Lower lobe of right lung (tissue), 2 donors: ENCODE data around the gene MEG3. TPM values are rescaled to one million over a fixed set of nuclear protein-coding genes. Genes with fewer than 3 reads are reported as not detected.

Experiments
- ATAC-seq, 2 donors: fragments of 200-7000 bp; cut with Tn5 transposase; one replicate each; pipeline ENCODE4 v1.9.1; 2020 to 2022; ENCODE audit warnings: mild to moderate bottlenecking in 2 of 2, moderate library complexity in 2 of 2
- DNase-seq: peaks from one replicate; pipeline ENCODE4 v3.0.0-alpha.2; 2020
- H3K27ac ChIP-seq: fragments of 200-600 bp; one replicate; pipeline ENCODE4 v1.8.0; 2022
- H3K27me3 ChIP-seq: fragments of 200-600 bp; one replicate; pipeline ENCODE4 v1.8.0; 2022; ENCODE audit warnings: low read depth
- H3K36me3 ChIP-seq: fragments of 200-600 bp; one replicate; pipeline ENCODE4 v1.8.0; 2022; ENCODE audit warnings: mild to moderate bottlenecking
- H3K4me1 ChIP-seq: fragments of 200-600 bp; one replicate; pipeline ENCODE4 v1.8.0; 2022
- H3K4me3 ChIP-seq: fragments of 200-600 bp; one replicate; pipeline ENCODE4 v1.8.0; 2022; ENCODE audit warnings: mild to moderate bottlenecking
- H3K9me3 ChIP-seq: fragments of 200-600 bp; one replicate; pipeline ENCODE4 v1.8.0; 2022
- intact Hi-C: fragments of 100-400 bp; cut with DNase I; formaldehyde crosslinking; loops from one replicate; pipeline ENCODE4 v1.11.0; 2022
- total RNA-seq: library from RNA; stranded (reverse); fragmentation: NEBNext Ultra II Directional; extraction: Animal tissue kit (Norgen Biotek cat#: 25700); gene quantifications from one replicate; pipeline ENCODE4 v1.2.1, GENCODE V29; 2021
- TF ChIP-seq, protein P1 (sequence below): fragments of 200-600 bp; IDR thresholded peaks from one replicate; pipeline ENCODE4 v1.8.0; 2022; ENCODE audit warnings: antibody characterized with exemption, mild to moderate bottlenecking
- donor health status: DM: no; HTN: yes; CAD: no; lungs with severe emphysema.

Gene MEG3
- total RNA-seq, 1 donor from 2014 or later: 16.6 TPM

DNA sequence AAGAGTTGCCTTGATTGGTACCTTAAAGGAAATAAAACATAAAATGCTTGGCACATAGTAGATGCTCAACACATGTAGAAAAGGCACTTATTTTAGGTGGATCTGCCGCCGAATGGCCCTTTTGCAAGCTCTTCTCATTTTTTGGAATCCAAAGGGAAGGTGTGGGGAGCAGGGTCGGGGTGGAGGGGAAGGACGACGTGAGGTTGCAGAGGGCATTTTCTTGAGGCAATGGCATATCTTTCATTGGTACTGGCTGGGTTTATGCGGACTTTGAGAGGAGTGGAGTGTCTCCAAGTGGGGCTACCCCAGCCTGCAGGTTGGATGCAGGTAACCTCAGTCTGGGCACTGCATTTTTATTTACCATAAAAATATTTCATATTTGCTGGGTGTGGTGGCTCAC is 69.5 kb downstream of the MEG3 start:
- intact Hi-C loops: no loop called here
- Histone ChIP-seq H3K4me1 (peaks cover 14% of the 10 kb centered on the region), H3K9me3 (no peaks in the 10 kb centered on the region), H3K27me3 (peaks cover 17% of the 10 kb centered on the region), H3K4me3 (no peak overlapping the region), H3K36me3 (no peaks in the 10 kb centered on the region), H3K27ac (no peak overlapping the region)
- ATAC-seq (no peak), DNase-seq (no peak)
- TF ChIP-seq, protein P1, sequence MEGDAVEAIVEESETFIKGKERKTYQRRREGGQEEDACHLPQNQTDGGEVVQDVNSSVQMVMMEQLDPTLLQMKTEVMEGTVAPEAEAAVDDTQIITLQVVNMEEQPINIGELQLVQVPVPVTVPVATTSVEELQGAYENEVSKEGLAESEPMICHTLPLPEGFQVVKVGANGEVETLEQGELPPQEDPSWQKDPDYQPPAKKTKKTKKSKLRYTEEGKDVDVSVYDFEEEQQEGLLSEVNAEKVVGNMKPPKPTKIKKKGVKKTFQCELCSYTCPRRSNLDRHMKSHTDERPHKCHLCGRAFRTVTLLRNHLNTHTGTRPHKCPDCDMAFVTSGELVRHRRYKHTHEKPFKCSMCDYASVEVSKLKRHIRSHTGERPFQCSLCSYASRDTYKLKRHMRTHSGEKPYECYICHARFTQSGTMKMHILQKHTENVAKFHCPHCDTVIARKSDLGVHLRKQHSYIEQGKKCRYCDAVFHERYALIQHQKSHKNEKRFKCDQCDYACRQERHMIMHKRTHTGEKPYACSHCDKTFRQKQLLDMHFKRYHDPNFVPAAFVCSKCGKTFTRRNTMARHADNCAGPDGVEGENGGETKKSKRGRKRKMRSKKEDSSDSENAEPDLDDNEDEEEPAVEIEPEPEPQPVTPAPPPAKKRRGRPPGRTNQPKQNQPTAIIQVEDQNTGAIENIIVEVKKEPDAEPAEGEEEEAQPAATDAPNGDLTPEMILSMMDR: no peak

DNA sequence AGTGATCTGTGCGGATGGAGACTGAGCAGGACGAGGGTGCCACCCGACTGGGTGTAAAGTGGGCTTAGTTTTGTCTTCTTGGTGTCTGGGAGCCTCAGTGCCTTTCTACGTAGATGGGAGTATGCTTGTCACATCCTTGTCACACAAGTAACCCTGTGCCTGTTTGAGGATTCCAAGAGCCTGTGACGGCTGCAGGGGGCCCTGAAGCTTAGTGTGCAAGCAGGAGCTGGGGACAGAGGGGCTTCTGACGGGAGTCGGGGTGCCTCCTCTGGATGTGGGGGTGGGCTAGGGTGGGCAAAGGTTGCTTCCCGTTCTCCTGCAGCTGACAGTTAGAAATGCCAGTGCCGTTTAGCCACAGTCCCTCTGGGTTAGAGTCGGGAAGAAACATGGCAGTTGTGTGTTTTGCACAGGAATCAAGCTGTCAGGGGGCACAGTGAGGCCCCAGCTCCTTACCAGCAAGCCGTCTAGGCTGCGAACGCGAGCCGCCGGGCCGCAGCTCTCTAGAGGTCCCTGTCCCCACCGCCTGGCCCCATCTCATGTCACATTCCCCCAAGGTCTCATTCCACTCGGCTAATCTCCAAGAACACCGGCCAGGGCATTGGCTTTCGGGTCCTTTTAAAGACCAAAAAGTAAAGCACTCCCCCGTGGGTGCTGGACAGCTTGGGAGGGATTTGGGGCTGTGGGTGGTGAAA is 70.6 kb downstream of the MEG3 start:
- intact Hi-C loops: no loop called here
- DNase-seq (peak; percentile 35), ATAC-seq (no peak)
- H3K27ac ChIP-seq: no peak overlapping the region
- TF ChIP-seq, protein P1: no peak
- H3K36me3 ChIP-seq: no peaks in the 10 kb centered on the region
- peaks cover 24% of the 10 kb centered on the region for H3K27me3 ChIP-seq
- H3K4me1 ChIP-seq: peaks cover 16% of the 10 kb centered on the region
- no peak overlapping the region for H3K4me3 ChIP-seq
- no peaks in the 10 kb centered on the region for H3K9me3 ChIP-seq

DNA sequence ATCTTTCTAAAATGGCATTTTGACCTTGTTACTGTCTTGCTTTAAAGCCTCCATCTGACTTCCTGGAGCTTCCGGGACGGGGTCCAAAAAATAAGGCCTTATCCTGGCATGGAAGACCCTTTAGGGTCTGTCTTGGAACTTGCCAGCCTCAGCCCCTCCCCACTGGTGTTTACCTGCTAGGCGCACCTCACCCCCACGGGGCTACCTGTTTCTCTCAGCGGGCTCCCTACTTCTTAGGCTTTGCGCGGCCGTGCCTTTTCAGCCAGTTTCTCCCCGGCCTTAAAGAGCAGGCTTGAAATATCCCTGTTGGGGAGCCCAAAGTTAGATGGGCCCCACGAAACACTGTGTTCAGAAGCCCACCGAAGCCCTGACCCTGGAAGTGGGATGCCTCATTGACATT is 72.5 kb downstream of the MEG3 start:
- H3K27me3 ChIP-seq: peaks cover 38% of the 10 kb centered on the region

DNA sequence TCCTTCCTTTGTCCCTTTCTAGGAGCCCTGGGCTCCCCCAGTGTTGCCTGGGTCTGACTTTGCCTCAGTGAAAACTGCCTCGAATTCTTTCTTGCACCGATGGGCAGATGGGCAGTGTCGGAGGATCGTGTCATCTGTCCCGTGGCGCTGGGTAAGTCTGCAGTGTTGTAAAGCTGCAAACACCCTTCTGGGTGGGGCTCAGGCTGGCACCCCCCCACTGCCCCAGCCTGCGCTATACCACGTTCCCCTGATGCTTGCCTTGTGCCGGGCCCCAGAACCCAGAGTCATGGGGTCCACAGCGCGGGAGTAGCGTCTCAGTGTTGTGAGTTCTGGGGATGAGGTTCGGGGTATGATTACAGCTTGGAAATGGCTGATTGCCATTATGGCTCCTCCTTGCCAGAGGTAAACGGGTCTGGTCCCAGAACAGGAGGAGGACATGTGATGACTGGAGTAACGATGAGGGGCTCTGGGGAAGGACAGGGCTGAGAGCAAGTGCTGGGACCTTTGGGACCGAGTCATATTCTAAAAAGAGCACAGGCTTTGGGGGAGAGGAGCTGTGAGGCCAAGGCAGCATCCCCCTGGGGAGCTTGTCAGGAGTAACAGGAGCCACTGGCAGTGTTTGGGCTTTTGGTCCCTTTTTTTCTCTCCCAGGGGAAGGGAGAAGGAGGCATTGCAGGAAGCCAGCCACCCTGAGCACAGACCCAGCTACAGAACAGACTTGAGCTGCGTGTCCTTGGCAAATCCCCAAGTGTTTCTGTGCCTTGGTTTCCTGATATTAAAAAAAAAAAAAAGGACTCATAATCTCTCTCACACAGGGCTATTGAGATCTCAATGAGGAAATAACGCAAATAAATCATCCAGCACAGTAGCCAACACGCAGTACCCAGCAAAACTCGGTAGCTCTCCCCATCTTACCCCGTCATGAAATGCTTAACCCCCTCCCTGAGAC is 73.3 kb downstream of the MEG3 start:
- DNase-seq: peak; percentile 21

More for the DNA sequence above, 72.5 kb downstream of the MEG3 start:
- intact Hi-C loops: no loop called here
- ATAC-seq (no peak), DNase-seq (peak; percentile 28)
- no peak overlapping the region for H3K4me3 ChIP-seq
- no peaks in the 10 kb centered on the region for H3K36me3 ChIP-seq
- TF ChIP-seq, protein P1: no peak
- no peaks in the 10 kb centered on the region for H3K9me3 ChIP-seq
- no peak overlapping the region for H3K27ac ChIP-seq
- H3K4me1 ChIP-seq: peaks cover 16% of the 10 kb centered on the region

More for the DNA sequence above, 73.3 kb downstream of the MEG3 start:
- peak in 1 of 2 donors; percentile 9 for ATAC-seq
- Histone ChIP-seq H3K27ac (no peak overlapping the region), H3K4me1 (peaks cover 16% of the 10 kb centered on the region), H3K27me3 (peaks cover 44% of the 10 kb centered on the region), H3K9me3 (no peaks in the 10 kb centered on the region), H3K4me3 (no peak overlapping the region), H3K36me3 (no peaks in the 10 kb centered on the region)
- TF ChIP-seq, protein P1: no peak
- intact Hi-C loops: no loop called here
